Mesothelial cell of epicardium (in vitro differentiated cells): ENCODE measurements around the gene PPP3CA. TPM values are rescaled to one million over a fixed set of nuclear protein-coding genes. Genes with fewer than 3 reads are reported as not detected.

Experiments used
- DNase-seq, 2 experiments: peaks; one replicate each; pipeline ENCODE4 v3.0.0; 2021; ENCODE audit warnings: low spot score in 2 of 2; ENCODE audit not compliant: unreplicated experiment in 2 of 2
- H3K27ac Mint-ChIP-seq: 2 replicates; pipeline ENCODE4 v1.8.0; 2021; ENCODE audit warnings: mixed read lengths
- H3K27me3 Mint-ChIP-seq: 2 replicates; pipeline ENCODE4 v1.8.0; 2021; ENCODE audit warnings: low read depth, mixed read lengths
- H3K36me3 Mint-ChIP-seq: 2 replicates; pipeline ENCODE4 v1.8.0; 2021; ENCODE audit warnings: mixed read lengths
- H3K4me1 Mint-ChIP-seq: 2 replicates; pipeline ENCODE4 v1.8.0; 2021; ENCODE audit warnings: mixed read lengths
- H3K4me3 Mint-ChIP-seq: 2 replicates; pipeline ENCODE4 v1.8.0; 2021; ENCODE audit warnings: mild to moderate bottlenecking, moderate library complexity, mixed read lengths
- H3K9me3 Mint-ChIP-seq: 2 replicates; pipeline ENCODE4 v1.8.0; 2021; ENCODE audit warnings: mixed read lengths
- total RNA-seq: library from RNA; stranded (reverse); gene quantifications from 3 replicates; pipeline ENCODE4 v1.2.1, GENCODE V29; 2021
- TF ChIP-seq, protein P1 (sequence below): fragments of 200-600 bp; sonication (generic); IDR thresholded peaks from one replicate; pipeline ENCODE4 v1.5.0; 2021; ENCODE audit warnings: antibody characterized with exemption; ENCODE audit not compliant: unreplicated experiment

The PPP3CA gene
- total RNA-seq, 1 donor from 2014 or later: 23.5 TPM

DNA sequence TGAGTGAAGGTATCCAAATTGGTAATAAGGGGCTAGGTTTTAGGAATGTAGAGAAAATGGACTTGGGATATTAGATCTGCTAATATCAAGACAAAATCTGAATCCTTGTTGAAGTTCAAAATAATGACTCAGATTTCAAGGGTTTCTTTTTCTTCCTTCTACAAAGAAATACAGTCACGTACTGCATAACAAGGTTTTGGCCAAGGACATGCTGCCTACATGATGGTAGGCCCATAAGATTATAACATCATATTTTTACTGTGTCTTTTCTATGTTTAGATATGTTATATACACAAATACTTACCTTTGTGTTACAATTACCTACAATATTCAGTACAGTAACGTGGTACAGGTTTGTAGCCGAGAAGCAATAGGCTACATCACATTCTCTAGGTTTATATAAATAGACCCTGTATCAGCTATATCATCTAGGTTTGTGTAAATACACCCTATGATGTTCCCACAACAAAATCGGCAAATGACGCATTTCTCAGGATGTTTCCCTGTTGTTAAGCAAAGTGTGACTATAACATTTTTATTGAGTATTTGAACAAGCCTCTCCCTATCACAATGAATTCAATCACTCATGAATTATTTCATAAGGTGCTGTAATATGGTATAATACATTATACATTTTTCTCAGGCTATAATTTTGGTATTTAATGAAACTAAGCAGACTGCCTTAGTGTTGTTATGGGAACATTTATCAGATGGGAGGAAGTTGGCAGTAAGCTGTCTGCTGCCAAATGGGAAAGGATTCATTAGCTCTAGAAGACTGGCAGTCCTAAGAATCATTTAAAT, 186.3 kb downstream of the PPP3CA start:
- Mint-ChIP-seq H3K4me1 (peaks cover 4% of the 10 kb centered on the region), H3K36me3 (no peaks in the 10 kb centered on the region), H3K4me3 (no peak overlapping the region), H3K27ac (no peak overlapping the region), H3K27me3 (no peaks in the 10 kb centered on the region), H3K9me3 (no peaks in the 10 kb centered on the region)
- DNase-seq: no peak
- TF ChIP-seq, protein P1, sequence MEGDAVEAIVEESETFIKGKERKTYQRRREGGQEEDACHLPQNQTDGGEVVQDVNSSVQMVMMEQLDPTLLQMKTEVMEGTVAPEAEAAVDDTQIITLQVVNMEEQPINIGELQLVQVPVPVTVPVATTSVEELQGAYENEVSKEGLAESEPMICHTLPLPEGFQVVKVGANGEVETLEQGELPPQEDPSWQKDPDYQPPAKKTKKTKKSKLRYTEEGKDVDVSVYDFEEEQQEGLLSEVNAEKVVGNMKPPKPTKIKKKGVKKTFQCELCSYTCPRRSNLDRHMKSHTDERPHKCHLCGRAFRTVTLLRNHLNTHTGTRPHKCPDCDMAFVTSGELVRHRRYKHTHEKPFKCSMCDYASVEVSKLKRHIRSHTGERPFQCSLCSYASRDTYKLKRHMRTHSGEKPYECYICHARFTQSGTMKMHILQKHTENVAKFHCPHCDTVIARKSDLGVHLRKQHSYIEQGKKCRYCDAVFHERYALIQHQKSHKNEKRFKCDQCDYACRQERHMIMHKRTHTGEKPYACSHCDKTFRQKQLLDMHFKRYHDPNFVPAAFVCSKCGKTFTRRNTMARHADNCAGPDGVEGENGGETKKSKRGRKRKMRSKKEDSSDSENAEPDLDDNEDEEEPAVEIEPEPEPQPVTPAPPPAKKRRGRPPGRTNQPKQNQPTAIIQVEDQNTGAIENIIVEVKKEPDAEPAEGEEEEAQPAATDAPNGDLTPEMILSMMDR: no peak

DNA sequence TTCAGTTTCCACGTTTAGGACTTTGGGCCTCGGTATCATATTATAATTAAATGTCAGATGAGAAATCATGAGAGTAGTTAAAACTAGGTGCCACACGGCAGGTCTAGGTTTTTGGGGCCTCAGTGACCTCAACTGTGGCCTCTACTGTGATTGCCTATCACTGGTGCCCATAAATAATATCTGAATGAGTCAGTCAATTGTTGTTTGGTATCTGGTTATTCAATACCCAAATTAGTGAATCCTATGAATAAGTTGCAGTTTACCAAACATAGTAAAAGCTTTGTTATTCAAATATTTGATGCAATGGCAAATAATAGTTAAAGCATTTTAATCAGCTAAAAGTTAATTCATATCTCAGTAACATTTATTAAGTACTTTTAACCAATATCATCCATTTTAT, 188.8 kb downstream of the PPP3CA start:
- H3K9me3 Mint-ChIP-seq: no peaks in the 10 kb centered on the region
- TF ChIP-seq, protein P1: no peak
- no peak overlapping the region for H3K4me3 Mint-ChIP-seq
- H3K36me3 Mint-ChIP-seq: no peaks in the 10 kb centered on the region
- peaks cover 8% of the 10 kb centered on the region for H3K4me1 Mint-ChIP-seq
- H3K27me3 Mint-ChIP-seq: no peaks in the 10 kb centered on the region
- no peak overlapping the region for H3K27ac Mint-ChIP-seq
- DNase-seq: no peak

DNA sequence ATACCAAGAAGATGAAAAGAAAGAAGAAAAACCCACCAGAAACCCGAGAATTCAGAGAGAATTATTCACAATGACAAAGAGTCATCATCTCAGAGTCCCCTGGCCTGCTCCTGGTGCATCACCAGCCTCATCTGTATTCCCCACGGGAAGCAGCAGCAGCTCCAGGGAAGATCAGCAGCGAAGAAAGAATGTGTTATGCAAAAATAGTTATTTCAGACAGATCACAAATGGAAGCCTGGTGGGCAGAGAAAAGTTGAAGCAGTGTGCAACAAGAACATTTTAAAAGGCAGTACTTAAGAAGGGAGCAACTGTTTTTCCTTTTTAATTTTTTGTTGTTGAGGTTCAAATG, 189.2 kb downstream of the PPP3CA start:
- H3K36me3 Mint-ChIP-seq: no peaks in the 10 kb centered on the region
- DNase-seq: no peak
- TF ChIP-seq, protein P1: no peak
- H3K4me1 Mint-ChIP-seq: peaks cover 8% of the 10 kb centered on the region
- H3K9me3 Mint-ChIP-seq: no peaks in the 10 kb centered on the region
- no peak overlapping the region for H3K27ac Mint-ChIP-seq
- H3K27me3 Mint-ChIP-seq: no peaks in the 10 kb centered on the region
- no peak overlapping the region for H3K4me3 Mint-ChIP-seq

DNA sequence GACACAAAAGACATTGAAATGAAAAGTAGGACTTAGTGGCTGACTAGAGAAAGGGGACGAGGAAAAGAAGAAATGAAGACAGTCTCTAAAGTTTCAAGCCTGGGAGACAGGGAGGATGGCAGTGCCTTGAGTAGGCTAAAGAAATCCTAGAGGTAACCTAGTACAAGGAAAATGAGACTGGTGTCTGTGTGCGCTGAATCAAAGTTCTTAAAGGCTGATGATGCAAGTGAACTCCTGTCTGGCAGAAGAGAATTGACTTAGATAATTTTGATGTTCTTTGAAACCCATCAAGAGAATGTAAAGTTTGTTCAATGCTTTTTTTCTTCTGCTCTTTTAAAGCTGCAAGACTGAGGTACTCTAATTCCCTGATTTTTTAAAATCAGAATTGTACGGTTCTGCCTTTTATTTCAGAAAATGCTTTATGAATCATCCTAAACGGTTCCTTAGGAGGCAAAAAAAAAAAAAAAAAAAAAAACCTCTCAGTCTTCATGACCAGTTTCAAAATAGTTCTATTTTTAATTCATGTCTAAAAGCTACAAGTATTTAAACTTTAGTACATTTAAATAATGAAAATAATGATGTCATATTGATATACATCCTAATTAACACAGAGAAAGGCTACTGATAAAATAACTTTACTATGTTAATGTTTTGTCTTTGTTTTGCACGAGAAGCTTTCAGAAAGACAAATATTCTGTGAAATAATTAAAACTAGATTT, 189.8 kb downstream of the PPP3CA start:
- H3K9me3 Mint-ChIP-seq: no peaks in the 10 kb centered on the region
- no peak overlapping the region for H3K27ac Mint-ChIP-seq
- TF ChIP-seq, protein P1: no peak
- peaks cover 8% of the 10 kb centered on the region for H3K4me1 Mint-ChIP-seq
- no peaks in the 10 kb centered on the region for H3K36me3 Mint-ChIP-seq
- H3K27me3 Mint-ChIP-seq: no peaks in the 10 kb centered on the region
- DNase-seq: no peak
- no peak overlapping the region for H3K4me3 Mint-ChIP-seq

DNA sequence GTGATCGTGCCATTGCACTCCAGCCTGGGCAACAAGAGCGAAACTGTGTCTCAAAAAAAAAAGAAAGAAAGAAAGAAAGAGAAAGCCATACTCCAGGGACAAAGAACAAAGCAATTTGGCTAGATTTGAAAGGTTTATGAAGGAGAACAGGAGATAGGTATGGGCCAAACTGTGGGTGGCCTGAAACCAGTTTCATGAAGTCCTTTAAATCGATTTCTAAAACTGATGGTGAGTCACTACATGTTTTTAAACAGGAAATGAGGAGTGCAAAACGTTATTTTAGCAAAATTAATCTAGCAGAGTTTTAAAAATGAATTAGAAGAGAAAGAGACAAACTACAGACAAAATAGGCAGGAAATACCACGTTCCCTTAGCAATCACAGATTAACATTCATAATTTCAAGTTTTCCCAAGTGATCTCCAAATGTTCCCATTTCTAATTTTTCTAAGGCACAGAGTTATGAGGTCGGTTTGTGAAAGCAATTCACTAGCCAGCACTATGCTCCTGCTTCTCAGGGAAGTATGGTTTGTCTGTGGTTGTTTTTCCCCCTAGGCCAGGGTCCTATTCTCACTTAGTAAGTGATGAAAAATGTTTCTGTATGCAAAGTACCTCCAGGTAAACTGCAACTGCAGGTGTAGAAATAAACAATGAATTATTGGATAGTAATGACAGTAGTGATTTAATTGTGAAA, 190.6 kb downstream of the PPP3CA start:
- Mint-ChIP-seq H3K4me3 (no peak overlapping the region), H3K27me3 (no peaks in the 10 kb centered on the region), H3K9me3 (no peaks in the 10 kb centered on the region), H3K27ac (no peak overlapping the region), H3K36me3 (no peaks in the 10 kb centered on the region), H3K4me1 (peaks cover 8% of the 10 kb centered on the region)
- no peak for DNase-seq
- TF ChIP-seq, protein P1: no peak
